ENCODE data around the gene AGBL3. TPM values are rescaled to one million over a fixed set of nuclear protein-coding genes. Genes with fewer than 3 reads are reported as not detected.

Gene AGBL3
- total and polyA plus RNA-seq, 9 of the 15 experiments (the other 6 are each of a cell fraction or from before 2014, with no cell fraction given): 0.54 to 2.9 (median 1.7) TPM

DNA sequence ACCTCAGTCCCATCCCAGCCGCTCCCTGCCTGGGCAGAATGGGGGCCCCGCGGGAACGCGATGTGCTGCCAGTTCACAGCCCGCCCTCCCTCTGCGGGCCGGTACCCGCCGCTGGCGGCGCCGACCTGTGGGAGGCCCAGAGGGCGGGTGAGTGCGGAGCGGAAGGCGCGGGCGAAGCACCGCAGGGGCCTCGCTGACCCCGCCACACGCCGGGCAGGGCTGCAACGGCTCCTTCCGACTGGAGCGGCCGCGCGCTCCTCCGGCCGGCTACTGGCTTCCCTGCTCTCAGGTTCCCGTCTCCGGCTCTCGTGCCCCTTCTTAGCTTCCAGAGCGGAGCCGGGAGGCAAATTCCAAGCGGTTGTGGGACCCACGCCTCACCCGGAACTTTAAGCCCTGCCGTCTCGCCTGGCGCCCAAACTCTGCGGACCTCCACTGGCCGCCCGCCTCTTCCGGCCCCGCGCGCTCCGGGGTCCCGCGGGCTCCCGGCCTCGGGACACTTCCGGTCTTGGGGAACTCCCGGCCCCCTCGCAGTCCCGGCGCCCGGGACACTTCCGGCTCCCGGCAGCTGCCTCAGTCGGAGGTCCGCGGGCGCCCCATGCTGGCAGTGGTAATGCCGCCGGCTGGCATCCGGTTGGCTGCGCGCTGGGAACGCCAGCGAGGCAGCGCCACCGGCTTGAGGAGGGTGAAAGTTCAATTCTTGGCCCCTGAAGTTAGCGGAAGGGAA, 184.1 kb downstream of the AGBL3 start, which contains the start of gene CYREN (continued):
- TF ChIP-seq ZNF146 (CRISPR knock-in tag; IDR thresholded peaks at IDR 0.05; ENCODE audit: unreplicated experiment) (peak; percentile 4), NFATC3 (IDR thresholded peaks at IDR 0.05) (no peak), TSC22D4 (tag; IDR thresholded peaks at IDR 0.05) (no peak), FOXA3 (CRISPR knock-in tag; conservative IDR thresholded peaks at IDR 0.05 in 1 of 2, IDR thresholded peaks at IDR 0.05 in 1 of 2) (peak in 1 of 2 experiments; percentile 86; a peak in 2 of 4 replicates), CBX3 (IDR thresholded peaks at IDR 0.05; ENCODE audit: borderline replicate concordance in 1 of 2, low read length in 2 of 2) (no peak; a peak in 2 of 3 replicates), ZNF175 (CRISPR knock-in tag; IDR thresholded peaks at IDR 0.05; ENCODE audit: low read depth) (0 out of 2 replicates have a peak, but pooled peaks have one; percentile 17), CBFB (CRISPR knock-in tag; IDR thresholded peaks at IDR 0.05) (0 out of 2 replicates have a peak, but pooled peaks have one; percentile 51), JUND (IDR thresholded peaks at IDR 0.05; ENCODE audit: borderline replicate concordance, low read depth, low read length) (peak; percentile 79), JUND (tag; IDR thresholded peaks at IDR 0.05; ENCODE audit: borderline replicate concordance, low read depth, low read length) (peak; percentile 39; the same call in 1 of the 3 replicates), CBFA2T2 (conservative IDR thresholded peaks at IDR 0.05) (0 out of 2 replicates have a peak, but pooled peaks have one; percentile 13), KLF16 (IDR thresholded peaks at IDR 0.05) (no peak), ELF1 (tag; IDR thresholded peaks at IDR 0.05) (peak; percentile 99), DNMT1 (IDR thresholded peaks at IDR 0.05) (no peak), HMG20B (CRISPR knock-in tag; IDR thresholded peaks at IDR 0.05) (no peak), KLF1 (tag; IDR thresholded peaks at IDR 0.05) (peak; percentile 78), SNRNP70 (optimal IDR thresholded peaks at IDR 0.05; ENCODE audit: low read depth, low read length) (no peak), CHD1 (IDR thresholded peaks at IDR 0.05; ENCODE audit: low read length) (peak; percentile 96), ZNF41 (CRISPR knock-in tag; conservative IDR thresholded peaks at IDR 0.05) (peak; percentile 7; the same call in 1 of the 2 replicates), CREBBP (IDR thresholded peaks at IDR 0.05; ENCODE audit: low read depth, low read length) (no peak)
- TF ChIP-seq, protein P1, sequence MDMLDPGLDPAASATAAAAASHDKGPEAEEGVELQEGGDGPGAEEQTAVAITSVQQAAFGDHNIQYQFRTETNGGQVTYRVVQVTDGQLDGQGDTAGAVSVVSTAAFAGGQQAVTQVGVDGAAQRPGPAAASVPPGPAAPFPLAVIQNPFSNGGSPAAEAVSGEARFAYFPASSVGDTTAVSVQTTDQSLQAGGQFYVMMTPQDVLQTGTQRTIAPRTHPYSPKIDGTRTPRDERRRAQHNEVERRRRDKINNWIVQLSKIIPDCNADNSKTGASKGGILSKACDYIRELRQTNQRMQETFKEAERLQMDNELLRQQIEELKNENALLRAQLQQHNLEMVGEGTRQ (CRISPR knock-in tag; IDR thresholded peaks at IDR 0.05): 0 out of 2 replicates have a peak, but pooled peaks have one; percentile 23
- TF ChIP-seq, protein P2, sequence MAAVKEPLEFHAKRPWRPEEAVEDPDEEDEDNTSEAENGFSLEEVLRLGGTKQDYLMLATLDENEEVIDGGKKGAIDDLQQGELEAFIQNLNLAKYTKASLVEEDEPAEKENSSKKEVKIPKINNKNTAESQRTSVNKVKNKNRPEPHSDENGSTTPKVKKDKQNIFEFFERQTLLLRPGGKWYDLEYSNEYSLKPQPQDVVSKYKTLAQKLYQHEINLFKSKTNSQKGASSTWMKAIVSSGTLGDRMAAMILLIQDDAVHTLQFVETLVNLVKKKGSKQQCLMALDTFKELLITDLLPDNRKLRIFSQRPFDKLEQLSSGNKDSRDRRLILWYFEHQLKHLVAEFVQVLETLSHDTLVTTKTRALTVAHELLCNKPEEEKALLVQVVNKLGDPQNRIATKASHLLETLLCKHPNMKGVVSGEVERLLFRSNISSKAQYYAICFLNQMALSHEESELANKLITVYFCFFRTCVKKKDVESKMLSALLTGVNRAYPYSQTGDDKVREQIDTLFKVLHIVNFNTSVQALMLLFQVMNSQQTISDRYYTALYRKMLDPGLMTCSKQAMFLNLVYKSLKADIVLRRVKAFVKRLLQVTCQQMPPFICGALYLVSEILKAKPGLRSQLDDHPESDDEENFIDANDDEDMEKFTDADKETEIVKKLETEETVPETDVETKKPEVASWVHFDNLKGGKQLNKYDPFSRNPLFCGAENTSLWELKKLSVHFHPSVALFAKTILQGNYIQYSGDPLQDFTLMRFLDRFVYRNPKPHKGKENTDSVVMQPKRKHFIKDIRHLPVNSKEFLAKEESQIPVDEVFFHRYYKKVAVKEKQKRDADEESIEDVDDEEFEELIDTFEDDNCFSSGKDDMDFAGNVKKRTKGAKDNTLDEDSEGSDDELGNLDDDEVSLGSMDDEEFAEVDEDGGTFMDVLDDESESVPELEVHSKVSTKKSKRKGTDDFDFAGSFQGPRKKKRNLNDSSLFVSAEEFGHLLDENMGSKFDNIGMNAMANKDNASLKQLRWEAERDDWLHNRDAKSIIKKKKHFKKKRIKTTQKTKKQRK (IDR thresholded peaks at IDR 0.05; ENCODE audit: borderline replicate concordance, low read depth, low read length): no peak
- TF ChIP-seq, protein P3, sequence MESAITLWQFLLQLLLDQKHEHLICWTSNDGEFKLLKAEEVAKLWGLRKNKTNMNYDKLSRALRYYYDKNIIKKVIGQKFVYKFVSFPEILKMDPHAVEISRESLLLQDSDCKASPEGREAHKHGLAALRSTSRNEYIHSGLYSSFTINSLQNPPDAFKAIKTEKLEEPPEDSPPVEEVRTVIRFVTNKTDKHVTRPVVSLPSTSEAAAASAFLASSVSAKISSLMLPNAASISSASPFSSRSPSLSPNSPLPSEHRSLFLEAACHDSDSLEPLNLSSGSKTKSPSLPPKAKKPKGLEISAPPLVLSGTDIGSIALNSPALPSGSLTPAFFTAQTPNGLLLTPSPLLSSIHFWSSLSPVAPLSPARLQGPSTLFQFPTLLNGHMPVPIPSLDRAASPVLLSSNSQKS (CRISPR knock-in tag; IDR thresholded peaks at IDR 0.05): no peak
- TF ChIP-seq, protein P4, sequence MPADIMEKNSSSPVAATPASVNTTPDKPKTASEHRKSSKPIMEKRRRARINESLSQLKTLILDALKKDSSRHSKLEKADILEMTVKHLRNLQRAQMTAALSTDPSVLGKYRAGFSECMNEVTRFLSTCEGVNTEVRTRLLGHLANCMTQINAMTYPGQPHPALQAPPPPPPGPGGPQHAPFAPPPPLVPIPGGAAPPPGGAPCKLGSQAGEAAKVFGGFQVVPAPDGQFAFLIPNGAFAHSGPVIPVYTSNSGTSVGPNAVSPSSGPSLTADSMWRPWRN (IDR thresholded peaks at IDR 0.05; ENCODE audit: low read depth): 0 out of 2 replicates have a peak, but pooled peaks have one; percentile 46
